Parathyroid adenoma (tissue), 2 donors: Measurements from ENCODE around the gene FGG.

ENCODE experiments used
- H2AFZ ChIP-seq: fragments of 300-600 bp; sonication (generic); one replicate; pipeline ENCODE4 v1.7.0; 2017; ENCODE audit warnings: antibody characterized with exemption, mild to moderate bottlenecking
- H3K27ac ChIP-seq: fragments of 300-600 bp; sonication (generic); one replicate; pipeline ENCODE4 v1.7.0; 2017
- H3K27me3 ChIP-seq: fragments of 300-600 bp; sonication (generic); one replicate; pipeline ENCODE4 v1.7.0; 2017; ENCODE audit warnings: low read length; ENCODE audit not compliant: control insufficient read depth, insufficient read depth
- H3K36me3 ChIP-seq: fragments of 300-600 bp; sonication (generic); one replicate; pipeline ENCODE4 v1.7.0; 2017; ENCODE audit warnings: low read length; ENCODE audit not compliant: control insufficient read depth, insufficient read depth
- H3K4me1 ChIP-seq: fragments of 300-600 bp; sonication (generic); one replicate; pipeline ENCODE4 v1.7.0; 2017; ENCODE audit warnings: control low read depth
- H3K4me2 ChIP-seq: fragments of 300-600 bp; sonication (generic); one replicate; pipeline ENCODE4 v1.7.0; 2017; ENCODE audit warnings: low read length
- H3K4me3 ChIP-seq: fragments of 300-600 bp; sonication (generic); one replicate; pipeline ENCODE4 v1.7.0; 2017; ENCODE audit warnings: low read depth, low read length
- H3K79me2 ChIP-seq: fragments of 300-600 bp; sonication (generic); one replicate; pipeline ENCODE4 v1.7.0; 2017; ENCODE audit warnings: control low read depth
- H3K9ac ChIP-seq: fragments of 300-600 bp; sonication (generic); one replicate; pipeline ENCODE4 v1.7.0; 2017; ENCODE audit warnings: mild to moderate bottlenecking
- H3K9me3 ChIP-seq: fragments of 300-600 bp; sonication (generic); one replicate; pipeline ENCODE4 v1.7.0; 2017; ENCODE audit warnings: low read length; ENCODE audit not compliant: control insufficient read depth
- CTCF ChIP-seq: fragments of 300-600 bp; sonication (generic); IDR thresholded peaks from one replicate; pipeline ENCODE4 v1.7.0; 2017; ENCODE audit warnings: antibody characterized with exemption, mild to moderate bottlenecking
- donor health status: primary hyperparathyroidism.

The FGG gene

GRCh38 chr4:154642373-154643009 lies 30.0 kb upstream of the FGG start:
- no peak overlapping the region for H3K27ac ChIP-seq

GRCh38 chr4:154640999-154641398 lies 28.5 kb upstream of the FGG start:
- Histone ChIP-seq H2AFZ (no peak overlapping the region), H3K79me2 (no peaks in the 10 kb centered on the region), H3K4me3 (no peak overlapping the region), H3K4me2 (no peak overlapping the region), H3K36me3 (no peaks in the 10 kb centered on the region), H3K27ac (no peak overlapping the region), H3K9ac (no peak overlapping the region), H3K27me3 (no peaks in the 10 kb centered on the region), H3K9me3 (no peaks in the 10 kb centered on the region), H3K4me1 (no peaks in the 10 kb centered on the region)
- no peak for TF ChIP-seq CTCF

More at GRCh38 chr4:154642373-154643009, 30.0 kb upstream of the FGG start:
- H3K4me3 ChIP-seq, result no peak overlapping the region
- no peaks in the 10 kb centered on the region for H3K9me3 ChIP-seq
- no peak overlapping the region for H3K4me2 ChIP-seq
- H3K27me3 ChIP-seq, result no peaks in the 10 kb centered on the region
- no peak for TF ChIP-seq CTCF
- no peak overlapping the region for H3K9ac ChIP-seq
- H3K4me1 ChIP-seq, result no peaks in the 10 kb centered on the region
- no peaks in the 10 kb centered on the region for H3K36me3 ChIP-seq
- H3K79me2 ChIP-seq, result no peaks in the 10 kb centered on the region
- H2AFZ ChIP-seq, result no peak overlapping the region

DNA sequence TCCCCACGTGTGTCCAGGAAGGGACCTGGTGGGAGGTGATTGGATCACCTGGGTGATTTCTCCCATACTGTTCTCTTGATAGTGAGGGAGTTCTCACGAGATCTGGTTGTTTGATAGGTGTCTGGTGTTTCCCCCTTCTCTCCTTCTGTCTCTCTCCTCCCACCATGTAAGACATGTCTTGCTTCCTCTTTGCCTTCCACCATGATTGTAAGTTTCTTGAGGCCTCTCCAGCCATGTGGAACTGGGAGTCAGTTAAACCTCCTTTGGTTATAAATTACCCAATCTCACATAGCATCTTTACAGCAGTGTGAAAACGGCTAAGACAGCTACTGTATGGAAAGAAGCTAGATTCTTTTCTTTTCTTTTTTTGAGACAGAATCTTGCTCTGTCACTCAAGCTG lies 21.6 kb upstream of the FGG start:
- H3K9me3 ChIP-seq, result no peaks in the 10 kb centered on the region
- no peak overlapping the region for H3K27ac ChIP-seq
- TF ChIP-seq CTCF, result no peak
- no peaks in the 10 kb centered on the region for H3K4me1 ChIP-seq
- no peak overlapping the region for H3K4me2 ChIP-seq
- H3K9ac ChIP-seq, result no peak overlapping the region
- no peaks in the 10 kb centered on the region for H3K79me2 ChIP-seq
- H3K27me3 ChIP-seq, result no peaks in the 10 kb centered on the region
- no peak overlapping the region for H2AFZ ChIP-seq
- no peak overlapping the region for H3K4me3 ChIP-seq
- H3K36me3 ChIP-seq, result no peaks in the 10 kb centered on the region

- Histone ChIP-seq H3K4me1 (no peaks in the 10 kb centered on the region), H3K4me3 (no peak overlapping the region), H2AFZ (no peak overlapping the region), H3K27me3 (no peaks in the 10 kb centered on the region), H3K9me3 (no peaks in the 10 kb centered on the region), H3K36me3 (no peaks in the 10 kb centered on the region), H3K79me2 (no peaks in the 10 kb centered on the region), H3K4me2 (no peak overlapping the region), H3K27ac (no peak overlapping the region), H3K9ac (no peak overlapping the region)
- no peak for TF ChIP-seq CTCF
Observed at GRCh38 chr4:154631828-154632227, 19.4 kb upstream of the FGG start.

- Histone ChIP-seq H3K9me3 (no peaks in the 10 kb centered on the region), H3K9ac (no peak overlapping the region), H3K4me2 (no peak overlapping the region), H3K4me3 (no peak overlapping the region), H3K27me3 (no peaks in the 10 kb centered on the region), H2AFZ (no peak overlapping the region), H3K79me2 (no peaks in the 10 kb centered on the region), H3K4me1 (no peaks in the 10 kb centered on the region), H3K27ac (no peak overlapping the region), H3K36me3 (no peaks in the 10 kb centered on the region)
- TF ChIP-seq CTCF, result no peak
Observed at GRCh38 chr4:154630324-154630723, 17.9 kb upstream of the FGG start.
